GM21737 (cell line): ENCODE data around the gene NMNAT2.

Experiments used
- ATAC-seq: cut with Tn5 transposase; IDR thresholded peaks from one replicate; pipeline ENCODE4 v1.9.1; 2021; ENCODE audit warnings: mild to moderate bottlenecking, moderate library complexity; ENCODE audit not compliant: unreplicated experiment

NMNAT2 gene

GRCh38 chr1:183219616-183220009, 198.6 kb downstream of the NMNAT2 start:
- ATAC-seq: no peak

- ATAC-seq: no peak
Observed at GRCh38 chr1:183218971-183219615, 199.1 kb downstream of the NMNAT2 start.

- no peak for ATAC-seq
Observed at GRCh38 chr1:183218027-183218618, 200.1 kb downstream of the NMNAT2 start.

- no peak for ATAC-seq
Observed at GRCh38 chr1:183215936-183216335, 202.2 kb downstream of the NMNAT2 start.

GRCh38 chr1:183215076-183215720, 203.0 kb downstream of the NMNAT2 start:
- ATAC-seq: no peak

GRCh38 chr1:183214021-183214970, 203.9 kb downstream of the NMNAT2 start:
- ATAC-seq: no peak

GRCh38 chr1:183212870-183213269, 205.3 kb downstream of the NMNAT2 start:
- no peak for ATAC-seq

GRCh38 chr1:183210681-183211080, 207.5 kb downstream of the NMNAT2 start:
- ATAC-seq: no peak

- ATAC-seq: no peak
Observed at GRCh38 chr1:183209533-183210158, 208.5 kb downstream of the NMNAT2 start.

- ATAC-seq: no peak
Observed at GRCh38 chr1:183206538-183207122, 211.6 kb downstream of the NMNAT2 start.

GRCh38 chr1:183205196-183205781, 212.9 kb downstream of the NMNAT2 start:
- no peak for ATAC-seq

- no peak for ATAC-seq
Observed at GRCh38 chr1:183203094-183203493, 215.1 kb downstream of the NMNAT2 start.

GRCh38 chr1:183200451-183200850, 217.7 kb downstream of the NMNAT2 start:
- no peak for ATAC-seq

GRCh38 chr1:183199304-183199703, 218.9 kb downstream of the NMNAT2 start:
- no peak for ATAC-seq

- no peak for ATAC-seq
Observed at GRCh38 chr1:183198463-183198862, 219.7 kb downstream of the NMNAT2 start.
